Peyer's patch (tissue), 4 donors: ENCODE measurements around the gene ADGRF1. TPM values are rescaled to one million over a fixed set of nuclear protein-coding genes. Genes with fewer than 3 reads are reported as not detected.
"Not testable (repeated sequence)": the region's sequence is repeated elsewhere in the genome, so short reads cannot be mapped to it uniquely, and the experiment has no call there.

Source experiments
- DNase-seq, 3 donors: peaks; one replicate each; pipeline ENCODE4 v3.0.0-alpha.2; 2017 to 2019
- H3K27ac ChIP-seq, 4 donors: fragments of 200-600 bp; sonication (generic); one replicate each; pipeline ENCODE4 v1.5.1; 2016 to 2019
- H3K27me3 ChIP-seq, 2 donors: fragments of 200-600 bp; sonication (generic); one replicate each; pipeline ENCODE4 v1.5.1; 2019
- H3K36me3 ChIP-seq, 3 donors: fragments of 200-600 bp; sonication (generic); one replicate each; pipeline ENCODE4 v1.5.1; 2016 to 2019
- H3K4me1 ChIP-seq, 4 donors: fragments of 200-600 bp; sonication (generic); one replicate each; pipeline ENCODE4 v1.5.1; 2016 to 2019
- H3K4me3 ChIP-seq, 4 donors: fragments of 200-600 bp; sonication (generic); 1 replicate in 3 of 4; 2 replicates in 1 of 4; pipeline ENCODE4 v1.5.1; 2016 to 2019; ENCODE audit warnings: mild to moderate bottlenecking in 1 of 4
- H3K9me3 ChIP-seq, 4 donors: fragments of 200-600 bp; sonication (generic); one replicate each; pipeline ENCODE4 v1.5.1; 2016 to 2019; ENCODE audit warnings: mild to moderate bottlenecking in 1 of 4
- CTCF ChIP-seq, 6 experiments: fragments of 450-650 bp in 4 of 6; fragments of 200-600 bp in 2 of 6; sonication (generic) in 1 of 6; IDR thresholded peaks; one replicate each; pipeline ENCODE4 v1.5.1; 2017 to 2019; ENCODE audit warnings: antibody characterized with exemption in 6 of 6, mild to moderate bottlenecking in 3 of 6, moderate library complexity in 1 of 6
- POLR2A ChIP-seq, 2 donors: fragments of 450-650 bp; IDR thresholded peaks; one replicate each; pipeline ENCODE4 v1.5.1; 2017; ENCODE audit warnings: antibody characterized with exemption in 2 of 2, mild to moderate bottlenecking in 2 of 2, moderate library complexity in 2 of 2
- total RNA-seq, 4 donors: library from RNA; depleted of rRNA; stranded (reverse); fragments of >200 nt; gene quantifications; one replicate each; pipeline ENCODE4 v1.1.0, GENCODE V29; 2016

The ADGRF1 gene
- total RNA-seq, 4 donors from 2014 or later = 7.4 to 22.6 (median 13.5) TPM; not detected in 1

GRCh38 chr6:46997646-46998045 lies 44.5 kb downstream of the ADGRF1 start:
- Histone ChIP-seq H3K4me1 (peaks cover 0 to 13% (median 3%) of the 10 kb centered on the region in 4 donors), H3K27me3 (no peaks in the 10 kb centered on the region), H3K9me3 (no peaks in the 10 kb centered on the region), H3K27ac (no peak overlapping the region), H3K4me3 (no peak overlapping the region), H3K36me3 (no peaks in the 10 kb centered on the region)
- DNase-seq = no peak
- TF ChIP-seq CTCF (IDR thresholded peaks at IDR 0.05) (no peak), POLR2A (IDR thresholded peaks at IDR 0.05) (no peak)

GRCh38 chr6:46996860-46997641 lies 45.1 kb downstream of the ADGRF1 start:
- Histone ChIP-seq H3K27me3 (no peaks in the 10 kb centered on the region), H3K4me1 (peaks cover 0 to 13% (median 3%) of the 10 kb centered on the region in 4 donors), H3K9me3 (no peaks in the 10 kb centered on the region), H3K36me3 (no peaks in the 10 kb centered on the region), H3K27ac (peak overlapping the region in 3 of 4 donors; percentile 26 to 78 (median 64)), H3K4me3 (no peak overlapping the region)
- TF ChIP-seq CTCF (IDR thresholded peaks at IDR 0.05) = peak in 3 of 6 experiments; percentile 27 to 42 (median 33)
- no peak for TF ChIP-seq POLR2A (IDR thresholded peaks at IDR 0.05)
- DNase-seq = peak in 1 of 3 donors; percentile 77

- DNase-seq = no peak
- Histone ChIP-seq H3K9me3 (no peaks in the 10 kb centered on the region), H3K27me3 (no peaks in the 10 kb centered on the region), H3K4me1 (peaks cover 0 to 22% (median 3%) of the 10 kb centered on the region in 4 donors), H3K4me3 (no peak overlapping the region), H3K36me3 (no peaks in the 10 kb centered on the region), H3K27ac (no peak overlapping the region)
- TF ChIP-seq POLR2A (IDR thresholded peaks at IDR 0.05) (no peak), CTCF (IDR thresholded peaks at IDR 0.05) (no peak)
Measured at GRCh38 chr6:46994933-46995332, 47.2 kb downstream of the ADGRF1 start.

DNA sequence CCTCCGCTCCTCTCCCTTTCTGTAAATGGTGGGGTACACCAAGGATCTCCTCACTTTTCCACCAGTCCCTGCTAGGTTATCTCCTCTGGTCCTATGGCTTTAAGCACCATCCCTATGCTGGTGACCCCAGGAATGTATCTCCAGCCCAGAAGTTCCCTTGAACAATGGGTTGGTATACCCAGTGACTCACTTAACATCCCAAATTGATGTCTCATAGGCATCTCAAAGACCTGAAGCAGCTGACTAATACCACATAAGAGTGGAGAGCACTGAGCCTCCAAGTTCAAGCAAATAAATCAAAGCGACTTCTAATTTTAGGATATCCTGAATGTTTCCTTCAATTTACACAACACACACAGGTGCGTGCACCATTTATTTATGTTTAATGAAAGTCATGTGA lies 48.3 kb downstream of the ADGRF1 start:
- no peaks in the 10 kb centered on the region for H3K27me3 ChIP-seq
- DNase-seq = no peak
- no peak overlapping the region for H3K27ac ChIP-seq
- H3K4me3 ChIP-seq = no peak overlapping the region
- H3K4me1 ChIP-seq = peaks cover 0 to 25% (median 3%) of the 10 kb centered on the region in 4 donors
- H3K9me3 ChIP-seq = no peaks in the 10 kb centered on the region
- TF ChIP-seq CTCF (IDR thresholded peaks at IDR 0.05) = no peak
- no peak for TF ChIP-seq POLR2A (IDR thresholded peaks at IDR 0.05)
- H3K36me3 ChIP-seq = no peaks in the 10 kb centered on the region

DNA sequence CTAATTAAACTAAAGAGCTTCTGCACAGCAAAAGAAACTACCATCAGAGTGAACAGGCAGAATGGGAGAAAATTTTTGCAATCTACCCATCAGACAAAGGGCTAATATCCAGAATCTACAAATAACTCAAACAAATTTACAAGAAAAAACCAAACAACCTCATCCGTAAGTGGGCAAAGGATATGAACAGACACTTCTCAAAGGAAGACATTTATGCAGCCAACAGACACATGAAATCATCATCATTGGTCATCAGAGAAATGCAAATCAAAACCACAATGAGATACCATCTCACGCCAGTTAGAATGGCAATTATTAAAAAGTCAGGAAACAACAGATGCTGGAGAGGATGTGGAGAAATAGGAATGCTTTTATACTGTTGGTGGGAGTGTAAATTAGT lies 49.7 kb downstream of the ADGRF1 start:
- H3K36me3 ChIP-seq, H3K27ac ChIP-seq, H3K4me3 ChIP-seq, H3K9me3 ChIP-seq, H3K27me3 ChIP-seq, DNase-seq: not testable (repeated sequence)
- peaks cover 0 to 20% (median 1%) of the 10 kb centered on the region in 4 donors for H3K4me1 ChIP-seq

GRCh38 chr6:46990818-46991510 lies 51.2 kb downstream of the ADGRF1 start:
- peaks cover 0 to 13% (median 0%) of the 10 kb centered on the region in 4 donors for H3K4me1 ChIP-seq
- TF ChIP-seq CTCF (IDR thresholded peaks at IDR 0.05) = peak in 4 of 6 experiments; percentile 37 to 96 (median 94)
- DNase-seq = not testable (repeated sequence)

More at GRCh38 chr6:46990818-46991510, 51.2 kb downstream of the ADGRF1 start:
- H3K4me3 ChIP-seq, H3K27me3 ChIP-seq, H3K27ac ChIP-seq, H3K36me3 ChIP-seq, H3K9me3 ChIP-seq: not testable (repeated sequence)
